ENCODE data around the gene NADK.

DNA sequence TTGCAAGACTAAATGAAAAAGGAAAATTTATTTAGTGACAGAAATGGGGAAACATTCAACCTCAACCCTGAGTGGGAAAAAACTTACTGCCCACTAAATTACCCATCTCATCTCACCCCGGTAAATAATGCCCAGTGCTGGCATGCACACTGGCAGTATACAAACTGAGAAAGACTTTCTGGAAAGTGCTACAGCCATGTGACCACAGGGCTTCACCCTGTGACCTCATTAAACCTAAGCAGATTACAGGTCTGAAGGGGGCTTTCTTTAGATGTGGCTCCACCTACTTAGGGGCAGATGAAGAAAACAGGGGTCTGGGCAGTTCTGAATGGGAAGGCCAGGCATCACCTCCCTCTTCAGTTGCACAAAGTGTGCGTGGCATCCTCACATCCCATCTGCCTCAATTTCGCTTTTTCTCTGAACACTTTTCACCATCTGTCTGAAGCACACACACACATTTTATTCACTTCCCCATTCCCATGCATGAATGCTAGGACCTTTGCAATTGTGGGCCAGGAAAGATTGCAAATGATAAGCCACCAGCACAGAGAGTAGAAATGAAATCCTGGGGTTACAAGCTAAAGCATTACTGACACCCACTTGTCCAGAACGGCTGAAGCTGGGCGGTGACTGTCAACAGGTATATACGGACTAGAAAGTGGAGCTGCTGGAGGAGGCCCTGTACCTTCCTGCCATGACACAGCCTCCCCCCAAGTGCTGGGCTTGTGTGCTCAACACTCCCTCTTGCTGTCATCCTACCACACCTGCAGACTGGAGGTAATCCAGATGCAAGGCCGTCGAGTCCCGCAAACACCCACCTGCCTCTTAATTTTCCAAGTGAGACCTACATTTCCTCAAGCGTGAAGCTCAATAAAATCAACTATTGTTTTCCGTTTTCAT is 2.7 kb downstream of the NADK start:
- TF ChIP-seq, protein P1, sequence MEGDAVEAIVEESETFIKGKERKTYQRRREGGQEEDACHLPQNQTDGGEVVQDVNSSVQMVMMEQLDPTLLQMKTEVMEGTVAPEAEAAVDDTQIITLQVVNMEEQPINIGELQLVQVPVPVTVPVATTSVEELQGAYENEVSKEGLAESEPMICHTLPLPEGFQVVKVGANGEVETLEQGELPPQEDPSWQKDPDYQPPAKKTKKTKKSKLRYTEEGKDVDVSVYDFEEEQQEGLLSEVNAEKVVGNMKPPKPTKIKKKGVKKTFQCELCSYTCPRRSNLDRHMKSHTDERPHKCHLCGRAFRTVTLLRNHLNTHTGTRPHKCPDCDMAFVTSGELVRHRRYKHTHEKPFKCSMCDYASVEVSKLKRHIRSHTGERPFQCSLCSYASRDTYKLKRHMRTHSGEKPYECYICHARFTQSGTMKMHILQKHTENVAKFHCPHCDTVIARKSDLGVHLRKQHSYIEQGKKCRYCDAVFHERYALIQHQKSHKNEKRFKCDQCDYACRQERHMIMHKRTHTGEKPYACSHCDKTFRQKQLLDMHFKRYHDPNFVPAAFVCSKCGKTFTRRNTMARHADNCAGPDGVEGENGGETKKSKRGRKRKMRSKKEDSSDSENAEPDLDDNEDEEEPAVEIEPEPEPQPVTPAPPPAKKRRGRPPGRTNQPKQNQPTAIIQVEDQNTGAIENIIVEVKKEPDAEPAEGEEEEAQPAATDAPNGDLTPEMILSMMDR (IDR thresholded peaks at IDR 0.05): no peak
- TF ChIP-seq, protein P2, sequence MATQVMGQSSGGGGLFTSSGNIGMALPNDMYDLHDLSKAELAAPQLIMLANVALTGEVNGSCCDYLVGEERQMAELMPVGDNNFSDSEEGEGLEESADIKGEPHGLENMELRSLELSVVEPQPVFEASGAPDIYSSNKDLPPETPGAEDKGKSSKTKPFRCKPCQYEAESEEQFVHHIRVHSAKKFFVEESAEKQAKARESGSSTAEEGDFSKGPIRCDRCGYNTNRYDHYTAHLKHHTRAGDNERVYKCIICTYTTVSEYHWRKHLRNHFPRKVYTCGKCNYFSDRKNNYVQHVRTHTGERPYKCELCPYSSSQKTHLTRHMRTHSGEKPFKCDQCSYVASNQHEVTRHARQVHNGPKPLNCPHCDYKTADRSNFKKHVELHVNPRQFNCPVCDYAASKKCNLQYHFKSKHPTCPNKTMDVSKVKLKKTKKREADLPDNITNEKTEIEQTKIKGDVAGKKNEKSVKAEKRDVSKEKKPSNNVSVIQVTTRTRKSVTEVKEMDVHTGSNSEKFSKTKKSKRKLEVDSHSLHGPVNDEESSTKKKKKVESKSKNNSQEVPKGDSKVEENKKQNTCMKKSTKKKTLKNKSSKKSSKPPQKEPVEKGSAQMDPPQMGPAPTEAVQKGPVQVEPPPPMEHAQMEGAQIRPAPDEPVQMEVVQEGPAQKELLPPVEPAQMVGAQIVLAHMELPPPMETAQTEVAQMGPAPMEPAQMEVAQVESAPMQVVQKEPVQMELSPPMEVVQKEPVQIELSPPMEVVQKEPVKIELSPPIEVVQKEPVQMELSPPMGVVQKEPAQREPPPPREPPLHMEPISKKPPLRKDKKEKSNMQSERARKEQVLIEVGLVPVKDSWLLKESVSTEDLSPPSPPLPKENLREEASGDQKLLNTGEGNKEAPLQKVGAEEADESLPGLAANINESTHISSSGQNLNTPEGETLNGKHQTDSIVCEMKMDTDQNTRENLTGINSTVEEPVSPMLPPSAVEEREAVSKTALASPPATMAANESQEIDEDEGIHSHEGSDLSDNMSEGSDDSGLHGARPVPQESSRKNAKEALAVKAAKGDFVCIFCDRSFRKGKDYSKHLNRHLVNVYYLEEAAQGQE (IDR thresholded peaks at IDR 0.05; ENCODE audit: insufficient read depth in 1 of 2, low read depth in 2 of 2, low read length in 1 of 2): no peak
- no peak for TF ChIP-seq SIN3A (IDR thresholded peaks at IDR 0.05; ENCODE audit: borderline replicate concordance, insufficient read depth, low read depth, low read length)

All from Panc1 (cell line).